ENCODE measurements around the gene KCNQ4. TPM values are rescaled to one million over a fixed set of nuclear protein-coding genes. Genes with fewer than 3 reads are reported as not detected.

Gene KCNQ4
- total RNA-seq, 2 donors from 2014 or later = 1.0 to 1.7 TPM

GRCh38 chr1:40797668-40798010 is 14.1 kb downstream of the KCNQ4 start:
- no peak for TF ChIP-seq CTCF (IDR thresholded peaks at IDR 0.05)
- Histone ChIP-seq H3K4me1 (peaks cover 0 to 46% of the 10 kb centered on the region in 2 donors), H3K36me3 (no peaks in the 10 kb centered on the region), H3K27ac (no peak overlapping the region), H3K4me3 (no peak overlapping the region), H3K27me3 (no peaks in the 10 kb centered on the region), H3K9me3 (no peaks in the 10 kb centered on the region)
- no peak for DNase-seq (ENCODE audit: low spot score)

- Histone ChIP-seq H3K27ac (no peak overlapping the region), H3K27me3 (no peaks in the 10 kb centered on the region), H3K36me3 (no peaks in the 10 kb centered on the region), H3K4me3 (no peak overlapping the region), H3K9me3 (no peaks in the 10 kb centered on the region), H3K4me1 (peaks cover 0 to 46% of the 10 kb centered on the region in 2 donors)
- DNase-seq (ENCODE audit: low spot score) = no peak
- no peak for TF ChIP-seq CTCF (IDR thresholded peaks at IDR 0.05)
Measured at GRCh38 chr1:40798366-40799281, 15.0 kb downstream of the KCNQ4 start.

- no peaks in the 10 kb centered on the region for H3K9me3 ChIP-seq
- DNase-seq (ENCODE audit: low spot score) = no peak
- TF ChIP-seq CTCF (IDR thresholded peaks at IDR 0.05) = no peak
- no peak overlapping the region for H3K27ac ChIP-seq
- no peak overlapping the region for H3K4me3 ChIP-seq
- H3K27me3 ChIP-seq = no peaks in the 10 kb centered on the region
- H3K36me3 ChIP-seq = no peaks in the 10 kb centered on the region
- H3K4me1 ChIP-seq = peaks cover 0 to 46% of the 10 kb centered on the region in 2 donors
Measured at GRCh38 chr1:40799351-40799867, 15.8 kb downstream of the KCNQ4 start.

GRCh38 chr1:40801742-40802077 is 18.1 kb downstream of the KCNQ4 start:
- Histone ChIP-seq H3K36me3 (no peaks in the 10 kb centered on the region), H3K4me1 (peaks cover 0 to 45% of the 10 kb centered on the region in 2 donors), H3K27ac (peak overlapping the region; percentile 70 to 78), H3K9me3 (no peaks in the 10 kb centered on the region), H3K27me3 (no peaks in the 10 kb centered on the region), H3K4me3 (peak overlapping the region in 1 of 2 donors; percentile 46)
- no peak for DNase-seq (ENCODE audit: low spot score)
- no peak for TF ChIP-seq CTCF (IDR thresholded peaks at IDR 0.05)

GRCh38 chr1:40802078-40802741 is 18.6 kb downstream of the KCNQ4 start:
- no peaks in the 10 kb centered on the region for H3K27me3 ChIP-seq
- no peak for TF ChIP-seq CTCF (IDR thresholded peaks at IDR 0.05)
- H3K27ac ChIP-seq = peak overlapping the region; percentile 70 to 78
- H3K4me1 ChIP-seq = peaks cover 0 to 45% of the 10 kb centered on the region in 2 donors
- no peaks in the 10 kb centered on the region for H3K36me3 ChIP-seq
- H3K9me3 ChIP-seq = no peaks in the 10 kb centered on the region
- peak overlapping the region; percentile 25 to 46 for H3K4me3 ChIP-seq
- DNase-seq (ENCODE audit: low spot score) = peak; percentile 79
